Neuronal stem cell (in vitro differentiated cells): ENCODE data around the gene HAUS1.

Experiments used
- DNase-seq: peaks from one replicate; pipeline ENCODE4 v3.0.0-alpha.2; 2013; ENCODE audit warnings: low spot score
- H2AFZ ChIP-seq: one replicate; pipeline ENCODE4 v1.6.1; 2013; ENCODE audit warnings: mild to moderate bottlenecking, low read length, inconsistent platforms
- H2AK5ac ChIP-seq: 2 replicates; pipeline ENCODE4 v1.6.1; 2013; ENCODE audit warnings: low read depth, mild to moderate bottlenecking, inconsistent platforms, low read length, moderate library complexity, mixed read lengths
- H2BK120ac ChIP-seq: 2 replicates; pipeline ENCODE4 v1.6.1; 2013; ENCODE audit warnings: low read depth, mild to moderate bottlenecking, inconsistent platforms, low read length, moderate library complexity, mixed read lengths
- H2BK12ac ChIP-seq: one replicate; pipeline ENCODE4 v1.6.1; 2013; ENCODE audit warnings: low read length, inconsistent platforms
- H2BK15ac ChIP-seq: 2 replicates; pipeline ENCODE4 v1.6.1; 2013; ENCODE audit warnings: mild to moderate bottlenecking, low read length, inconsistent platforms, mixed read lengths
- H2BK5ac ChIP-seq: one replicate; pipeline ENCODE4 v1.6.1; 2013; ENCODE audit warnings: inconsistent platforms, mild to moderate bottlenecking, low read length, moderate library complexity
- H3K14ac ChIP-seq: one replicate; pipeline ENCODE4 v1.6.1; 2013; ENCODE audit warnings: low read length, inconsistent platforms
- H3K18ac ChIP-seq: 2 replicates; pipeline ENCODE4 v1.6.1; 2013; ENCODE audit warnings: low read length, inconsistent platforms
- H3K23ac ChIP-seq: 2 replicates; pipeline ENCODE4 v1.6.1; 2013; ENCODE audit warnings: low read depth, mild to moderate bottlenecking, mixed read lengths, low read length, inconsistent platforms; ENCODE audit not compliant: poor library complexity
- H3K27ac ChIP-seq: replicated peaks from 3 replicates; pipeline ENCODE4 v1.5.1; 2013; ENCODE audit warnings: low read length, inconsistent platforms
- H3K27me3 ChIP-seq, 3 experiments: 2 replicates each; pipeline ENCODE4 v1.6.1; 2013; ENCODE audit warnings: low read length in 3 of 3, mild to moderate bottlenecking in 2 of 3, inconsistent platforms in 1 of 3, low read depth in 1 of 3, mixed read lengths in 1 of 3, moderate library complexity in 1 of 3; ENCODE audit not compliant: control insufficient read depth in 3 of 3, insufficient read depth in 3 of 3
- H3K36me3 ChIP-seq, 2 donors: replicated peaks in 1 of 2; 2 replicates each; pipeline ENCODE4 v1.6.1; 2013; ENCODE audit warnings: low read length in 2 of 2; ENCODE audit not compliant: control insufficient read depth in 2 of 2, insufficient read depth in 2 of 2
- H3K4ac ChIP-seq: 2 replicates; pipeline ENCODE4 v1.6.1; 2013; ENCODE audit warnings: inconsistent platforms, mild to moderate bottlenecking, low read length, moderate library complexity
- H3K4me1 ChIP-seq, 2 donors: 1 replicate in 1 of 2; 2 replicates in 1 of 2; pipeline ENCODE4 v1.6.1; 2013; ENCODE audit warnings: low read length in 2 of 2, low read depth in 1 of 2; ENCODE audit not compliant: control insufficient read depth in 2 of 2, insufficient read depth in 1 of 2
- H3K4me2 ChIP-seq: one replicate; pipeline ENCODE4 v1.6.1; 2013; ENCODE audit warnings: mild to moderate bottlenecking, low read length, inconsistent platforms; ENCODE audit not compliant: insufficient read depth, poor library complexity, severe bottlenecking
- H3K4me3 ChIP-seq, 2 donors: 2 replicates each; pipeline ENCODE4 v1.5.1; 2013; ENCODE audit warnings: low read length in 2 of 2, mild to moderate bottlenecking in 2 of 2, inconsistent platforms in 1 of 2, moderate library complexity in 1 of 2
- H3K79me1 ChIP-seq: one replicate; pipeline ENCODE4 v1.6.1; 2013; ENCODE audit warnings: low read depth, mild to moderate bottlenecking, inconsistent platforms, low read length, moderate library complexity
- H3K9ac ChIP-seq: one replicate; pipeline ENCODE4 v1.6.1; 2013; ENCODE audit warnings: mild to moderate bottlenecking, low read depth, low read length, inconsistent platforms; ENCODE audit not compliant: poor library complexity
- H3K9me3 ChIP-seq, 2 donors: replicated peaks in 1 of 2; 2 replicates each; pipeline versions ENCODE3 to v1.6.1; 2013; ENCODE audit warnings: low read length in 2 of 2, mild to moderate bottlenecking in 2 of 2, inconsistent platforms in 1 of 2, low read depth in 1 of 2, mixed read lengths in 1 of 2, moderate library complexity in 1 of 2; ENCODE audit not compliant: control insufficient read depth in 2 of 2, insufficient read depth in 1 of 2
- H4K8ac ChIP-seq: one replicate; pipeline ENCODE4 v1.6.1; 2013; ENCODE audit warnings: low read depth, mild to moderate bottlenecking, inconsistent platforms, low read length, moderate library complexity
- H4K91ac ChIP-seq: one replicate; pipeline ENCODE4 v1.6.1; 2013; ENCODE audit warnings: low read length, low read depth, mild to moderate bottlenecking, inconsistent platforms; ENCODE audit not compliant: poor library complexity
- WGBS, 2 donors: extraction: QIAGEN DNeasy Blood & Tissue Kit; methylation state at CpG; one replicate each; pipeline ENCODE4 v1.1.7; 2013; ENCODE audit warnings: missing lambda C conversion rate in 2 of 2, mixed read lengths in 1 of 2; ENCODE audit not compliant: insufficient read length in 2 of 2, insufficient replicate concordance in 1 of 2; ENCODE audit errors: extremely low coverage in 2 of 2; 5-methylcytosine and 5-hydroxymethylcytosine counted together

HAUS1 gene

DNA sequence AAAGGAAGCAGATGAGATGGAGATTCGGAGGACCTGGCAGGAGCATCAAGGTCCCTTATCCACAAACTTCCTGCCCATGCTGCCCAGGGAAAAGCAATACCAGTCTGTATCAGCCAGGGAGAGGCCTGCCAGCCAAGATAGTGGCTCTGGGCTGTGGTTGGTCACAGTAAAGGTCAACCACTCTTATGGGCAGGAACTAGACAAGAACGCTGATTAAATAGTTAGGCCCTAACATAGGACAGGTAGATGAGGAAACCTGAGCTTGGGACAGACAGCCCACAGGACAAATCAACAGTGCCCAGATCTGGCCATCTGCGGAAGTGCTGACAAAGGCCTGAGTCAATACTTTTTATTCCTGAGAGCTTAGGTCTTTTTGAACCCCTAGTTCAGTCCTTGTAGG lies 42.8 kb upstream of the HAUS1 start:
- Histone ChIP-seq H4K91ac (no peak overlapping the region), H2BK5ac (no peak overlapping the region), H3K27me3 (no peaks in the 10 kb centered on the region), H3K4me1 (no peaks in the 10 kb centered on the region), H3K4me2 (no peak overlapping the region), H3K4ac (no peak overlapping the region), H2BK15ac (no peak overlapping the region), H2BK12ac (no peak overlapping the region), H3K23ac (no peak overlapping the region), H3K18ac (no peak overlapping the region), H3K36me3 (no peaks in the 10 kb centered on the region), H3K9me3 (no peaks in the 10 kb centered on the region), H2AK5ac (no peak overlapping the region), H3K4me3 (no peak overlapping the region), H2AFZ (no peak overlapping the region), H3K79me1 (no peaks in the 10 kb centered on the region), H3K27ac (no peak overlapping the region), H2BK120ac (no peak overlapping the region), H4K8ac (no peak overlapping the region), H3K14ac (no peak overlapping the region), H3K9ac (no peak overlapping the region)
- no CpG with 5 or more reads among the region's 3 CpGs for WGBS, 2 donors
- DNase-seq = no peak

DNA sequence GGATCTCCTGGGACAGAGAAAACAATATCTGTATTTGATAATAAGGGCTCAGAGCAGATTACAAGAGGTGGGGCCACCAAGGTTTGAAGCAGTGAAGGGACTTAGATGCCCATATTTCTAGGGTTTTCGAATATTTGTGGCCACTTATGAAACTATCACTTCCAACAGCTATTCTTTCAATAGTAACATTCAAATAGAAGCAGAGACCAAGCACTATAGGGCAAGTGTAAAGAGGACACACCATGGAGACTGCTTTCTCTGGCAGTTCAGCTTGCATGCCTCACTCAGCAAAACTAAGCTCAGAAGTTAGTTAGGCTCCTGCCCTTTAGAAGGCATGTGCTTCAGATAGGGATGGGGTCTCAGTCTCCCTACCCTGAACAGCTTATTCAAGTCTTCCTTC lies 42.4 kb upstream of the HAUS1 start:
- Histone ChIP-seq H3K9ac (no peak overlapping the region), H3K9me3 (no peaks in the 10 kb centered on the region), H3K4me3 (no peak overlapping the region), H2AFZ (no peak overlapping the region), H2BK15ac (no peak overlapping the region), H3K23ac (no peak overlapping the region), H3K36me3 (no peaks in the 10 kb centered on the region), H2BK120ac (no peak overlapping the region), H2BK5ac (no peak overlapping the region), H2AK5ac (no peak overlapping the region), H3K27ac (no peak overlapping the region), H3K27me3 (no peaks in the 10 kb centered on the region), H4K8ac (no peak overlapping the region), H3K4me2 (no peak overlapping the region), H3K79me1 (no peaks in the 10 kb centered on the region), H3K4me1 (no peaks in the 10 kb centered on the region), H3K14ac (no peak overlapping the region), H4K91ac (no peak overlapping the region), H2BK12ac (no peak overlapping the region), H3K18ac (no peak overlapping the region), H3K4ac (no peak overlapping the region)
- no CpG with 5 or more reads among the region's 1 CpG for WGBS, 2 donors
- DNase-seq = no peak

- no peak for DNase-seq
- H3K9me3 ChIP-seq = no peaks in the 10 kb centered on the region
These were observed 41.4 kb upstream of the HAUS1 start for GRCh38 chr18:46062781-46063180.

DNA sequence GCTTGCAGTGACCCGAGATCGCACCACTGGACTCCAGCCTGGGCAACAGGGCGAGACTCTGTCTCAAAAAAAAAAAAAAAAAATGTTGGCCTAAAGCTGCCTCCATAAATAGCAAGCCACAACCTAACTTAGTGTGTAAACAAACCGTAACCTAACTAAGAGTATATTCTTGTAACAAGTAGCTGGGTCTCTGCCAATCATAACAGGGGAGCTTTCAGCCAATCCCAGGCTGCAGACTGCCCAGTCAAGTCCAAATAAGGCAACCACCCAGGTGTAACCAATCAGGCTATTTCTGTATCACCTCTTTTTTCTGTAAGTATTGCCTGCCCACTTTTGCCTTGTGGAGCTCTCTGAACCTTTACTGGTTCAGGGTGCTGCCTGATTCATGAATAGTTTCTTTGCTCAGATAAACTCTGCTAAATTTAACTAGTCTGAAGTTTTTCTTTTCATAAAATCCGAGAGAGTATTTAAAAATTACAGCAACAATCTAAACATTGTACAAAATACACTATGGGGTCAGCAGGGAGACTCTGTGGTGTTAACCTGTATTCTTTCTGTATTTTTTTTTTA lies 36.7 kb upstream of the HAUS1 start:
- H4K8ac ChIP-seq = no peak overlapping the region
- H2BK5ac ChIP-seq = no peak overlapping the region
- no peak overlapping the region for H3K14ac ChIP-seq
- no peak overlapping the region for H2AFZ ChIP-seq
- H3K27me3 ChIP-seq = peaks cover 0 to 17% (median 2%) of the 10 kb centered on the region in 3 experiments
- no CpG with 5 or more reads among the region's 5 CpGs for WGBS, 2 donors
- peaks cover 4 to 7% of the 10 kb centered on the region in 2 donors for H3K4me1 ChIP-seq
- H4K91ac ChIP-seq = no peak overlapping the region
- no peak overlapping the region for H3K4me2 ChIP-seq
- DNase-seq = no peak
- no peak overlapping the region for H3K4me3 ChIP-seq
- no peak overlapping the region for H2BK12ac ChIP-seq
- H2AK5ac ChIP-seq = no peak overlapping the region
- no peak overlapping the region for H3K18ac ChIP-seq
- no peaks in the 10 kb centered on the region for H3K9me3 ChIP-seq
- peaks cover 2% of the 10 kb centered on the region for H3K79me1 ChIP-seq
- H2BK120ac ChIP-seq = no peak overlapping the region
- no peak overlapping the region for H3K23ac ChIP-seq
- no peaks in the 10 kb centered on the region for H3K36me3 ChIP-seq
- no peak overlapping the region for H2BK15ac ChIP-seq
- H3K4ac ChIP-seq = no peak overlapping the region
- no peak overlapping the region for H3K9ac ChIP-seq
- no peak overlapping the region for H3K27ac ChIP-seq

More at GRCh38 chr18:46062781-46063180, 41.4 kb upstream of the HAUS1 start:
- no peak overlapping the region for H2AK5ac ChIP-seq
- no peak overlapping the region for H2BK15ac ChIP-seq
- no peaks in the 10 kb centered on the region for H3K36me3 ChIP-seq
- H3K4me2 ChIP-seq = no peak overlapping the region
- H3K27me3 ChIP-seq = no peaks in the 10 kb centered on the region
- no peak overlapping the region for H2BK120ac ChIP-seq
- H2BK5ac ChIP-seq = no peak overlapping the region
- no peak overlapping the region for H2AFZ ChIP-seq
- no peak overlapping the region for H3K14ac ChIP-seq
- no peak overlapping the region for H3K4ac ChIP-seq
- H3K27ac ChIP-seq = no peak overlapping the region
- no peak overlapping the region for H2BK12ac ChIP-seq
- H3K18ac ChIP-seq = no peak overlapping the region
- H4K91ac ChIP-seq = no peak overlapping the region
- H3K4me1 ChIP-seq = no peaks in the 10 kb centered on the region
- H3K79me1 ChIP-seq = no peaks in the 10 kb centered on the region
- no peak overlapping the region for H3K4me3 ChIP-seq
- no peak overlapping the region for H3K23ac ChIP-seq
- no peak overlapping the region for H4K8ac ChIP-seq
- no peak overlapping the region for H3K9ac ChIP-seq
- no CpG with 5 or more reads among the region's 5 CpGs for WGBS, 2 donors
